Measurements from ENCODE around the gene GPRIN2.
"Not testable (repeated sequence)": the region's sequence is repeated elsewhere in the genome, so short reads cannot be mapped to it uniquely, and the experiment has no call there.

Gene GPRIN2

DNA sequence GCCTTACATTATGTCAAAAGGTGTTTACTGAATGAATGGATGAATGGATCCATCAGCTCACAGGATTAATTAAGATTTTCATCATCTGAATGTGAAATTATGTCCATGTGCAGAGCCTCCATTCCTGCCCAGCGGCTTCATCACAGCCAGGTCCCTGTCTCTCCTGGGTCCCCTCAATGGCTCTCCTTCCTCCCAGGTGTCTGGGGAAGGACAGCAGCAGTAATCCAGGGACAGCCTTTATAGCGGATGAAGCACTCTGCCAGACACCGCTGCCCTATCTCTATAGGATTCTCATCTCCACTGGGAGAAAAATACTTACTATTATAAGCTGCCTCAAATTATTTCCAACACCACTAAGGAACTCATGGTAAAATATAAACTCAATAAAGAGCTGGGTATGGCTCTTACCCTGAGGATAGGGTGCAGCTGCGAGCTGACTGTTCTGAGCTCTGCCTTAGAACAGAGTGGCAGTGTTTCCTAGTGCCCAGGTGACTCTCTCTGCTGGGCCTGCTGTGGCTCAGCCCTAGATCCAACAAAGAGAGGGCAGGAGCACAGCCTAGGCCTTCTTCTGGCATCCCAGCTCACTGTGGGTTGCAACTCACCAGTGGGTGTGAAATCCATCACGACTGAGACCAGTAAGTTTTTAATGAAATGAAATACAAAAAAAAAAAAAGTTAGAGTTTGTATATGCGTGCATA, 38.3 kb downstream of the GPRIN2 start:
- Histone ChIP-seq H3K27me3 (ENCODE audit: control insufficient read depth, insufficient read depth, low read length) (peaks cover 7% of the 10 kb centered on the region), H3K9ac (ENCODE audit: low read depth, low read length) (no peak overlapping the region), H3K36me3 (ENCODE audit: insufficient read depth, low read length) (no peaks in the 10 kb centered on the region), H3K4me3 (ENCODE audit: low read length) (no peak overlapping the region), H3K9me3 (replicated peaks; ENCODE audit: low read length) (no peaks in the 10 kb centered on the region), H3K4me1 (ENCODE audit: control insufficient read depth, insufficient read depth, low read length) (peaks cover 24% of the 10 kb centered on the region), H3K4me2 (ENCODE audit: low read length) (no peak overlapping the region)

GRCh38 chr10:46517541-46517940, 38.9 kb downstream of the GPRIN2 start:
- Histone ChIP-seq H3K27me3 (ENCODE audit: control insufficient read depth, insufficient read depth, low read length) (peaks cover 7% of the 10 kb centered on the region), H3K36me3 (ENCODE audit: insufficient read depth, low read length) (no peaks in the 10 kb centered on the region), H3K4me3 (ENCODE audit: low read length) (no peak overlapping the region), H3K9me3 (replicated peaks; ENCODE audit: low read length) (no peaks in the 10 kb centered on the region), H3K4me2 (ENCODE audit: low read length) (no peak overlapping the region), H3K4me1 (ENCODE audit: control insufficient read depth, insufficient read depth, low read length) (peaks cover 20% of the 10 kb centered on the region), H3K9ac (ENCODE audit: low read depth, low read length) (no peak overlapping the region)

- peaks cover 20% of the 10 kb centered on the region for H3K4me1 ChIP-seq (ENCODE audit: control insufficient read depth, insufficient read depth, low read length)
- no peak overlapping the region for H3K4me3 ChIP-seq (ENCODE audit: low read length)
- peak overlapping the region; percentile 45 for H3K4me2 ChIP-seq (ENCODE audit: low read length)
- H3K36me3 ChIP-seq (ENCODE audit: insufficient read depth, low read length), result no peaks in the 10 kb centered on the region
- H3K27me3 ChIP-seq (ENCODE audit: control insufficient read depth, insufficient read depth, low read length), result peaks cover 7% of the 10 kb centered on the region
- no peaks in the 10 kb centered on the region for H3K9me3 ChIP-seq (replicated peaks; ENCODE audit: low read length)
- H3K9ac ChIP-seq (ENCODE audit: low read depth, low read length), result no peak overlapping the region
Measured at GRCh38 chr10:46516660-46517416, 39.6 kb downstream of the GPRIN2 start.

DNA sequence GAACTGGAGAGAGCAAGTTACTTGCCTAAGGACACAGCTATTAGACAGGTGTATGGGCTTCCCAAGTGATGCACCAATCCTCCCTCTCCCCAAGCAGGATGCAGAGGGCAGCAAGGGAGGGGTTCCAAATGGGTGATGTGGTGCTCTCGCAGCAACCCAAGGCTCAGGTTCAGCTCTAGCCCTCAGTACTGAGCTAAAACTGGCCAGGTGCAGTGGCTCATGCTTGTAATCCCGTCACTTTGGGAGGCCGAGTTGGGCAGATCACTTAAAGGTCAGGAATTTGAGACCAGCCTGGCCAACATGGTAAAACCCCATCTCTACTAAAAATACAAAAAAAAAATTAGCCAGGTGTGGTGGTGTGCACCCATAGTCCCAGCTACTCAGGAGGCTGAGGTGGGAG, 40.7 kb downstream of the GPRIN2 start:
- H3K27me3 ChIP-seq (ENCODE audit: control insufficient read depth, insufficient read depth, low read length), result peaks cover 7% of the 10 kb centered on the region
- no peak overlapping the region for H3K4me3 ChIP-seq (ENCODE audit: low read length)
- H3K9ac ChIP-seq (ENCODE audit: low read depth, low read length), result no peak overlapping the region
- no peaks in the 10 kb centered on the region for H3K9me3 ChIP-seq (replicated peaks; ENCODE audit: low read length)
- peaks cover 14% of the 10 kb centered on the region for H3K4me1 ChIP-seq (ENCODE audit: control insufficient read depth, insufficient read depth, low read length)
- no peak overlapping the region for H3K4me2 ChIP-seq (ENCODE audit: low read length)
- no peaks in the 10 kb centered on the region for H3K36me3 ChIP-seq (ENCODE audit: insufficient read depth, low read length)

GRCh38 chr10:46515366-46515765, 41.1 kb downstream of the GPRIN2 start:
- Histone ChIP-seq H3K9ac (ENCODE audit: low read depth, low read length) (no peak overlapping the region), H3K4me2 (ENCODE audit: low read length) (no peak overlapping the region), H3K4me1 (ENCODE audit: control insufficient read depth, insufficient read depth, low read length) (peaks cover 10% of the 10 kb centered on the region), H3K9me3 (replicated peaks; ENCODE audit: low read length) (no peaks in the 10 kb centered on the region), H3K36me3 (ENCODE audit: insufficient read depth, low read length) (no peaks in the 10 kb centered on the region), H3K4me3 (ENCODE audit: low read length) (no peak overlapping the region), H3K27me3 (ENCODE audit: control insufficient read depth, insufficient read depth, low read length) (peaks cover 7% of the 10 kb centered on the region)

DNA sequence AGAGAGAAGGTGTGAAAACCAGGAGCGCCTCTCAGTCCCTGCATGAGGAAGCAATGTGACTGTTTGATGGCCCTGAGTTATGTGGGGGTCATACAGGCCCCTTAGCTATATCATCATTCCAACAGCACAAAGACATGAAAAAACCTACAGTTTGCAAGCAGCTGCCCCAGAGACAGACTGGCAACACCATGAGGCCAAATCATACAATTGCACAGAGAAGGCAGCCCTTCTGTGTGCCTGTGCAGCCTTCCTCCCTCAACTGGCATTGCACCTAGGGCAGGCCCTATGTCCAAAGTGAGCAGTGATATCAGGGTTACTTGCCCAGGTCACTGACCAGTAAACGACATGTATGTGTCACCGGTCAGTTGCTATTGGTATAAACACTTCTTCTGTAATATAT, 41.6 kb downstream of the GPRIN2 start:
- Histone ChIP-seq H3K27me3 (ENCODE audit: control insufficient read depth, insufficient read depth, low read length) (peaks cover 7% of the 10 kb centered on the region), H3K4me3 (ENCODE audit: low read length) (no peak overlapping the region), H3K9ac (ENCODE audit: low read depth, low read length) (no peak overlapping the region), H3K4me1 (ENCODE audit: control insufficient read depth, insufficient read depth, low read length) (peaks cover 10% of the 10 kb centered on the region), H3K9me3 (replicated peaks; ENCODE audit: low read length) (no peaks in the 10 kb centered on the region), H3K36me3 (ENCODE audit: insufficient read depth, low read length) (no peaks in the 10 kb centered on the region), H3K4me2 (ENCODE audit: low read length) (no peak overlapping the region)

GRCh38 chr10:46514431-46514861, 42.0 kb downstream of the GPRIN2 start:
- Histone ChIP-seq H3K9me3 (replicated peaks; ENCODE audit: low read length) (no peaks in the 10 kb centered on the region), H3K4me1 (ENCODE audit: control insufficient read depth, insufficient read depth, low read length) (peaks cover 10% of the 10 kb centered on the region), H3K27me3 (ENCODE audit: control insufficient read depth, insufficient read depth, low read length) (peaks cover 7% of the 10 kb centered on the region), H3K9ac (ENCODE audit: low read depth, low read length) (no peak overlapping the region), H3K36me3 (ENCODE audit: insufficient read depth, low read length) (no peaks in the 10 kb centered on the region), H3K4me2 (ENCODE audit: low read length) (no peak overlapping the region), H3K4me3 (ENCODE audit: low read length) (no peak overlapping the region)

DNA sequence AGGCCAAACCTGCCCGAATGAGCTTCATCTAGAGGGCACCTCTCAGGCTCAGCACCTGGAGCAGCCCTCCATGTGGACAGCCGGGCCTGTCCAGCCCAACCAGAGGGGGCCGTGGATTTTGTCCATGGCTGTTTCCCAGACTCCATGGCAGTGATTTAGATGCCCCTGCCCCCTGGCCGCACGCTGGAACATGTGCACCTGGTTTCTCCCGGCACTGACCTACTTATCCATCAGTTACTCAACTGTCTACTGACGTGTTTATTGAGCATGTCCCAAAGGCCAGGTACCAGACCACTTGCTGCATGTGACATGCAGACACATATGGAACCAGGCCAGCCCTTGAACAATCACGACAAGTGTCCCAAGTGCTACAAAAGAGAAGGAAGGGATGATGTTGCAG, 43.1 kb downstream of the GPRIN2 start:
- H3K9ac ChIP-seq (ENCODE audit: low read depth, low read length); H3K36me3 ChIP-seq (ENCODE audit: insufficient read depth, low read length); H3K27me3 ChIP-seq (ENCODE audit: control insufficient read depth, insufficient read depth, low read length); H3K9me3 ChIP-seq (replicated peaks; ENCODE audit: low read length); H3K4me1 ChIP-seq (ENCODE audit: control insufficient read depth, insufficient read depth, low read length); H3K4me3 ChIP-seq (ENCODE audit: low read length); H3K4me2 ChIP-seq (ENCODE audit: low read length): not testable (repeated sequence)

GRCh38 chr10:46512725-46513124, 43.7 kb downstream of the GPRIN2 start:
- H3K4me1 ChIP-seq (ENCODE audit: control insufficient read depth, insufficient read depth, low read length); H3K4me3 ChIP-seq (ENCODE audit: low read length); H3K9ac ChIP-seq (ENCODE audit: low read depth, low read length); H3K4me2 ChIP-seq (ENCODE audit: low read length); H3K36me3 ChIP-seq (ENCODE audit: insufficient read depth, low read length); H3K9me3 ChIP-seq (replicated peaks; ENCODE audit: low read length); H3K27me3 ChIP-seq (ENCODE audit: control insufficient read depth, insufficient read depth, low read length): not testable (repeated sequence)

DNA sequence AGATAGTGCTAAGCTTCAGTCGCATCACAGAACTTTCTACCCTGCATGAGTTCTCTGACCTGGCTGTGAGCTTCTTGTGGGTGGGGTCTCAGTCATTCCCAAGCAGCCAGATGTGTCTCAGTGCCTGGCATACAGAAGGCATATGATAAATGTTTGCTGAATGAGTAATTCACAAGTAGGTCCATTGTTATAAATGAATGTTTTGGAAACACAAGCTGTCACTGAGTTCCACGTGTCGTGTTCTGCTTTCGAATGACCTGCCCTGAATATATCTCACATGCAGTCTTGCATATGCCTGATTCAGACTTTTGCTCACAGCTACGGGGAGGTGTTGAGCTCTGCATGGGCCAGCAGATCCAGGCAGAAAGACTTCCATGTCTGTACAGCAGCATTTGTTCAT, 44.5 kb downstream of the GPRIN2 start:
- not testable (repeated sequence) for H3K27me3 ChIP-seq (ENCODE audit: control insufficient read depth, insufficient read depth, low read length); H3K4me1 ChIP-seq (ENCODE audit: control insufficient read depth, insufficient read depth, low read length); H3K4me2 ChIP-seq (ENCODE audit: low read length); H3K36me3 ChIP-seq (ENCODE audit: insufficient read depth, low read length); H3K4me3 ChIP-seq (ENCODE audit: low read length); H3K9ac ChIP-seq (ENCODE audit: low read depth, low read length); H3K9me3 ChIP-seq (replicated peaks; ENCODE audit: low read length)
